SH-SY5Y (cell line): ENCODE measurements around the gene SYNPO.

Experiments
- GATA2 ChIP-seq: IDR thresholded peaks from 2 replicates; pipeline ENCODE4 v1.6.1; 2011; ENCODE audit warnings: mild to moderate bottlenecking, low read depth, low read length
- GATA3 ChIP-seq: IDR thresholded peaks from 2 replicates; pipeline ENCODE4 v1.6.1; 2011; ENCODE audit warnings: low read depth, mild to moderate bottlenecking, low read length, moderate library complexity

Gene SYNPO

GRCh38 chr5:150649108-150650020 lies 8.9 kb downstream of the SYNPO start:
- TF ChIP-seq GATA2: no peak

GRCh38 chr5:150650021-150651006 lies 9.9 kb downstream of the SYNPO start:
- TF ChIP-seq GATA2 (no peak), GATA3 (no peak)

- TF ChIP-seq GATA2: no peak
- TF ChIP-seq GATA3: no peak
Measured at GRCh38 chr5:150651382-150651781, 10.9 kb downstream of the SYNPO start.

GRCh38 chr5:150651924-150652671 lies 11.6 kb downstream of the SYNPO start:
- no peak for TF ChIP-seq GATA2
- no peak for TF ChIP-seq GATA3

GRCh38 chr5:150653145-150653761 lies 12.8 kb downstream of the SYNPO start:
- no peak for TF ChIP-seq GATA2
- no peak for TF ChIP-seq GATA3

- TF ChIP-seq GATA3 (no peak), GATA2 (no peak)
Measured at GRCh38 chr5:150653762-150654556, 13.5 kb downstream of the SYNPO start.

GRCh38 chr5:150655221-150655620 lies 14.8 kb downstream of the SYNPO start:
- TF ChIP-seq GATA3: no peak
- TF ChIP-seq GATA2: no peak

GRCh38 chr5:150656191-150657132 lies 16.0 kb downstream of the SYNPO start:
- no peak for TF ChIP-seq GATA3
- TF ChIP-seq GATA2: no peak

GRCh38 chr5:150658121-150658520 lies 17.7 kb downstream of the SYNPO start:
- TF ChIP-seq GATA3: no peak
- TF ChIP-seq GATA2: no peak

- no peak for TF ChIP-seq GATA3
- TF ChIP-seq GATA2: no peak
Measured at GRCh38 chr5:150658699-150659265, 18.3 kb downstream of the SYNPO start.

GRCh38 chr5:150659360-150660107 lies 19.1 kb downstream of the SYNPO start:
- TF ChIP-seq GATA2 (no peak), GATA3 (no peak)
